Tibial artery (tissue), 4 donors: ENCODE data around the gene DTWD2.

ENCODE experiments used
- DNase-seq, 2 donors: peaks; one replicate each; pipeline ENCODE4 v3.0.0-alpha.2; 2019
- H3K27ac ChIP-seq, 2 donors: fragments of 200-600 bp; sonication (generic) in 1 of 2; 1 replicate in 1 of 2; 2 replicates in 1 of 2; pipeline ENCODE4 v1.5.1; 2018 to 2019; ENCODE audit warnings: mild to moderate bottlenecking in 1 of 2
- H3K27me3 ChIP-seq, 2 donors: fragments of 200-600 bp; sonication (generic) in 1 of 2; one replicate each; pipeline versions ENCODE4 v1.5.1 to v1.6.0; 2016 to 2019
- H3K36me3 ChIP-seq, 3 donors: fragments of 200-600 bp; sonication (generic) in 2 of 3; one replicate each; pipeline ENCODE4 v1.5.1; 2016 to 2019; ENCODE audit warnings: mild to moderate bottlenecking in 2 of 3
- H3K4me1 ChIP-seq, 4 donors: fragments of 200-600 bp; sonication (generic) in 2 of 4; 1 replicate in 3 of 4; 2 replicates in 1 of 4; pipeline ENCODE4 v1.5.1; 2016 to 2019
- H3K4me3 ChIP-seq, 2 donors: fragments of 200-600 bp; sonication (generic) in 1 of 2; 1 replicate in 1 of 2; 2 replicates in 1 of 2; pipeline ENCODE4 v1.5.1; 2018 to 2019; ENCODE audit warnings: mild to moderate bottlenecking in 2 of 2
- H3K9me3 ChIP-seq, 3 donors: fragments of 200-600 bp; sonication (generic) in 1 of 3; one replicate each; pipeline ENCODE4 v1.5.1; 2016 to 2019
- CTCF ChIP-seq, 2 experiments: fragments of 200-600 bp in 1 of 2; fragments of 450-650 bp in 1 of 2; IDR thresholded peaks; one replicate each; pipeline ENCODE4 v1.5.1; 2017 to 2019; ENCODE audit warnings: antibody characterized with exemption in 2 of 2, mild to moderate bottlenecking in 1 of 2, moderate library complexity in 1 of 2
- intact Hi-C: fragments of 100-400 bp; cut with DNase I; formaldehyde crosslinking; loops from one replicate; pipeline ENCODE4 v1.15.0; 2023; ENCODE audit warnings: low total_unique reads

DTWD2 gene

GRCh38 chr5:118844351-118844750 is 144.0 kb downstream of the DTWD2 start:
- H3K9me3 ChIP-seq, result no peaks in the 10 kb centered on the region
- H3K4me1 ChIP-seq, result no peaks in the 10 kb centered on the region
- H3K27ac ChIP-seq, result no peak overlapping the region
- intact Hi-C loops, result no loop called here
- TF ChIP-seq CTCF (IDR thresholded peaks at IDR 0.05), result no peak
- H3K27me3 ChIP-seq, result no peaks in the 10 kb centered on the region
- H3K4me3 ChIP-seq, result no peak overlapping the region
- no peak for DNase-seq
- H3K36me3 ChIP-seq, result no peaks in the 10 kb centered on the region

- DNase-seq, result no peak
- Histone ChIP-seq H3K36me3 (peaks cover 0 to 6% (median 0%) of the 10 kb centered on the region in 3 donors), H3K27me3 (no peaks in the 10 kb centered on the region), H3K4me1 (no peaks in the 10 kb centered on the region), H3K4me3 (no peak overlapping the region), H3K9me3 (no peaks in the 10 kb centered on the region), H3K27ac (no peak overlapping the region)
- intact Hi-C loops, result no loop called here
- TF ChIP-seq CTCF (IDR thresholded peaks at IDR 0.05), result no peak
These were observed 153.6 kb downstream of the DTWD2 start for GRCh38 chr5:118834710-118835109.

GRCh38 chr5:118832974-118833373 is 155.4 kb downstream of the DTWD2 start:
- TF ChIP-seq CTCF (IDR thresholded peaks at IDR 0.05), result no peak
- no peak for DNase-seq
- intact Hi-C loops, result no loop called here
- H3K27ac ChIP-seq, result no peak overlapping the region
- H3K9me3 ChIP-seq, result no peaks in the 10 kb centered on the region
- H3K4me3 ChIP-seq, result no peak overlapping the region
- H3K36me3 ChIP-seq, result peaks cover 0 to 6% (median 0%) of the 10 kb centered on the region in 3 donors
- no peaks in the 10 kb centered on the region for H3K4me1 ChIP-seq
- H3K27me3 ChIP-seq, result no peaks in the 10 kb centered on the region

- no peaks in the 10 kb centered on the region for H3K9me3 ChIP-seq
- H3K36me3 ChIP-seq, result no peaks in the 10 kb centered on the region
- no peak for TF ChIP-seq CTCF (IDR thresholded peaks at IDR 0.05)
- no peak for DNase-seq
- no peak overlapping the region for H3K4me3 ChIP-seq
- no peaks in the 10 kb centered on the region for H3K27me3 ChIP-seq
- H3K4me1 ChIP-seq, result peaks cover 0 to 5% (median 0%) of the 10 kb centered on the region in 4 donors
- no peak overlapping the region for H3K27ac ChIP-seq
- intact Hi-C loops, result no loop called here
These were observed 163.1 kb downstream of the DTWD2 start for GRCh38 chr5:118825226-118825625.

- intact Hi-C loops, result no loop called here
- Histone ChIP-seq H3K27ac (no peak overlapping the region), H3K9me3 (no peaks in the 10 kb centered on the region), H3K27me3 (no peaks in the 10 kb centered on the region), H3K36me3 (no peaks in the 10 kb centered on the region), H3K4me1 (no peaks in the 10 kb centered on the region), H3K4me3 (no peak overlapping the region)
- DNase-seq, result no peak
- TF ChIP-seq CTCF (IDR thresholded peaks at IDR 0.05), result no peak
These were observed 169.7 kb downstream of the DTWD2 start for GRCh38 chr5:118818604-118819003.

- no peak for DNase-seq
- Histone ChIP-seq H3K27me3 (no peaks in the 10 kb centered on the region), H3K27ac (no peak overlapping the region), H3K36me3 (no peaks in the 10 kb centered on the region), H3K9me3 (no peaks in the 10 kb centered on the region), H3K4me3 (no peak overlapping the region), H3K4me1 (no peaks in the 10 kb centered on the region)
- intact Hi-C loops, result no loop called here
- TF ChIP-seq CTCF (IDR thresholded peaks at IDR 0.05), result no peak
These were observed 179.9 kb downstream of the DTWD2 start for GRCh38 chr5:118808441-118808840.
